Loucy (cell line): ENCODE measurements around the gene GP1BA.
"Not testable (repeated sequence)": the region's sequence is repeated elsewhere in the genome, so short reads cannot be mapped to it uniquely, and the experiment has no call there.

Experiments
- H2AFZ ChIP-seq: fragments of 200-600 bp; sonication (generic); 2 replicates; pipeline ENCODE4 v1.6.0; 2016; ENCODE audit warnings: antibody characterized with exemption, mild to moderate bottlenecking, low read length, moderate library complexity
- H3F3A ChIP-seq: fragments of 200-600 bp; 2 replicates; pipeline ENCODE4 v1.6.0; 2016; ENCODE audit warnings: antibody characterized with exemption, low read depth, mild to moderate bottlenecking
- H3K27me3 ChIP-seq: fragments of 200-600 bp; sonication (generic); 2 replicates; pipeline ENCODE4 v1.6.1; 2014; ENCODE audit warnings: low read length, mild to moderate bottlenecking; ENCODE audit not compliant: insufficient read depth, poor library complexity, severe bottlenecking
- H3K36me3 ChIP-seq: fragments of 200-600 bp; sonication (generic); 2 replicates; pipeline ENCODE4 v1.6.1; 2016; ENCODE audit warnings: low read length; ENCODE audit not compliant: insufficient read depth
- H3K4me1 ChIP-seq: fragments of 200-600 bp; sonication (generic); 2 replicates; pipeline ENCODE4 v1.5.1; 2014; ENCODE audit warnings: low read length, mild to moderate bottlenecking; ENCODE audit not compliant: insufficient read depth, poor library complexity, severe bottlenecking
- H3K4me2 ChIP-seq: fragments of 200-600 bp; sonication (generic); 2 replicates; pipeline ENCODE4 v1.6.0; 2014; ENCODE audit warnings: antibody characterized with exemption, low read length, low read depth, mild to moderate bottlenecking; ENCODE audit not compliant: poor library complexity, severe bottlenecking
- H3K4me3 ChIP-seq: fragments of 200-600 bp; sonication (generic); 2 replicates; pipeline ENCODE4 v1.5.1; 2014; ENCODE audit warnings: low read length, mild to moderate bottlenecking, mixed read lengths; ENCODE audit not compliant: poor library complexity, severe bottlenecking
- H3K79me2 ChIP-seq: fragments of 200-600 bp; sonication (generic); 2 replicates; pipeline ENCODE4 v1.6.1; 2014; ENCODE audit warnings: low read length; ENCODE audit not compliant: insufficient read depth
- H3K9ac ChIP-seq: fragments of 200-600 bp; sonication (generic); 2 replicates; pipeline ENCODE4 v1.6.0; 2014; ENCODE audit warnings: mild to moderate bottlenecking, low read depth, low read length, moderate library complexity; ENCODE audit not compliant: poor library complexity, severe bottlenecking
- H3K9me2 ChIP-seq: fragments of 200-600 bp; sonication (generic); replicated peaks from 2 replicates; pipeline ENCODE4 v1.6.1; 2016; ENCODE audit warnings: low read depth, low read length, mixed read lengths
- H3K9me3 ChIP-seq: fragments of 200-600 bp; sonication (generic); 2 replicates; pipeline ENCODE4 v1.6.1; 2014; ENCODE audit warnings: mild to moderate bottlenecking, antibody characterized with exemption, low read length, low read depth; ENCODE audit not compliant: insufficient read depth
- H4K20me1 ChIP-seq: fragments of 200-600 bp; sonication (generic); 2 replicates; pipeline ENCODE4 v1.6.0; 2014; ENCODE audit warnings: antibody characterized with exemption, low read length, mild to moderate bottlenecking; ENCODE audit not compliant: insufficient read depth, poor library complexity, severe bottlenecking
- EZH2phosphoT487 ChIP-seq: fragments of 200-600 bp; IDR thresholded peaks from 2 replicates; pipeline ENCODE4 v1.6.1; 2018; ENCODE audit warnings: antibody characterized with exemption, mild to moderate bottlenecking, moderate library complexity, borderline replicate concordance
- TF ChIP-seq, protein P1 (sequence below): fragments of 200-600 bp; sonication (generic); conservative IDR thresholded peaks from 2 replicates; pipeline ENCODE4 v1.5.1; 2014; ENCODE audit warnings: mild to moderate bottlenecking, antibody characterized with exemption, low read length

GP1BA gene

DNA sequence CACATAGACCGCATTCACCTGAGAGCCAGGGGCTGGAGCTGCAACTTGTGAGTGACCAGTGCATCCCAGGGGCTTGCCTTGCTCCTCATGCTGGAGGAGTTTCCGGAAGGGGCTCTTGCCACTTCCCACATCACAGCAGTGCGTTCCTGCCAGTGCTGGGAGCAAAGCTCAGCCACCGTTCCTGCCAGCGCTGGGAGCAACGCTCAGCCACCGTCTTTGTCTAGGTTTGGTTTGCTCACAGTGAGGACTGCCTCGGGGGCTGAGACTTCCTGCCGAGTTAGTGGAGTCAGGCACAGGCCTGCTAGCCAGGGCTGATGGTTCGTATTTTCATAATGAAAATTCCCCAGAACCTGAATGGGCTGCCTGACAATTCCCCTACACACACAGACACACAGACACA is 23.8 kb upstream of the GP1BA start:
- Histone ChIP-seq H3K4me1 (peaks cover 7% of the 10 kb centered on the region), H2AFZ (no peak overlapping the region; the same call in 1 of the 2 replicates), H3K9me3 (no peaks in the 10 kb centered on the region), H4K20me1 (no peaks in the 10 kb centered on the region), H3K9me2 (no peaks in the 10 kb centered on the region), H3K79me2 (no peaks in the 10 kb centered on the region), H3K36me3 (no peaks in the 10 kb centered on the region), H3K27me3 (no peaks in the 10 kb centered on the region), H3K9ac (no peak overlapping the region), H3F3A (no peaks in the 10 kb centered on the region), H3K4me3 (no peak overlapping the region), H3K4me2 (no peak overlapping the region)
- TF ChIP-seq, protein P1, sequence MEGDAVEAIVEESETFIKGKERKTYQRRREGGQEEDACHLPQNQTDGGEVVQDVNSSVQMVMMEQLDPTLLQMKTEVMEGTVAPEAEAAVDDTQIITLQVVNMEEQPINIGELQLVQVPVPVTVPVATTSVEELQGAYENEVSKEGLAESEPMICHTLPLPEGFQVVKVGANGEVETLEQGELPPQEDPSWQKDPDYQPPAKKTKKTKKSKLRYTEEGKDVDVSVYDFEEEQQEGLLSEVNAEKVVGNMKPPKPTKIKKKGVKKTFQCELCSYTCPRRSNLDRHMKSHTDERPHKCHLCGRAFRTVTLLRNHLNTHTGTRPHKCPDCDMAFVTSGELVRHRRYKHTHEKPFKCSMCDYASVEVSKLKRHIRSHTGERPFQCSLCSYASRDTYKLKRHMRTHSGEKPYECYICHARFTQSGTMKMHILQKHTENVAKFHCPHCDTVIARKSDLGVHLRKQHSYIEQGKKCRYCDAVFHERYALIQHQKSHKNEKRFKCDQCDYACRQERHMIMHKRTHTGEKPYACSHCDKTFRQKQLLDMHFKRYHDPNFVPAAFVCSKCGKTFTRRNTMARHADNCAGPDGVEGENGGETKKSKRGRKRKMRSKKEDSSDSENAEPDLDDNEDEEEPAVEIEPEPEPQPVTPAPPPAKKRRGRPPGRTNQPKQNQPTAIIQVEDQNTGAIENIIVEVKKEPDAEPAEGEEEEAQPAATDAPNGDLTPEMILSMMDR, result no peak
- TF ChIP-seq EZH2phosphoT487, result no peak

DNA sequence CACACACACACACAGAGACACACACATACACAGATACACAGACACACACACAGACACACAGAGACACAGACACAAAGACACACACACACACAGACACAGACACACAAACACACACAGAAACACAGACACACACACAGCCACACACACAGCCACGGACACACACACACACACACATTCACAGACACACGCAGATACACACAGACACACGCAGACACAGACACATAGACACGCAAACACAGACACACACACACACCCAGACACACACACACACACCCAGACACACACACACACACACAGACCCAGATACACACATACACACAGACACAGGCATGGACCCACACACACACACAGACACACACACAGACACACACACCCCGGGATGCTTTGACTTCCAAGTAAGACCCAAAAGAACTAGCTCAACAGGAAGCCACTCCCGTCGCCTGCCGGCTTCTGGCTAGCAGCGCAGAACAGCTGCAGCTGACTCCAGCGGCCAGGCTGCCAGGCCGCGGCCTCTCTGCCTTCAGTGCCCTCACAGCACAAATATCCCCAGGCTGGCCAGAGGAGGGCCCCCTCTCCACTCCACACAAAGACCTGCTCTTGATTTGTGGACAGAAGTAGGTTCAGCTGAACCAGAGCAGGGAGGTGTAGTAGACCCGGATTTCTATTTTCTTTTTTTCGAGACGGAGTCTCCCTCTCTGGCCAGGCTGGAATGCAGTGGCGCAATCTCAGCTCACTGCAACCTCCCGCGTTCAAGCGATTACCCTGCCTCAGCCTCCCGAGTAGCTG is 23.2 kb upstream of the GP1BA start:
- H3K36me3 ChIP-seq, result no peaks in the 10 kb centered on the region
- H3K4me3 ChIP-seq, result no peak overlapping the region
- H3K4me2 ChIP-seq, result peak overlapping the region; percentile 57
- H3K4me1 ChIP-seq, result peaks cover 6% of the 10 kb centered on the region
- no peaks in the 10 kb centered on the region for H3K27me3 ChIP-seq
- no peaks in the 10 kb centered on the region for H3F3A ChIP-seq
- H3K79me2 ChIP-seq, result no peaks in the 10 kb centered on the region
- no peaks in the 10 kb centered on the region for H4K20me1 ChIP-seq
- no peaks in the 10 kb centered on the region for H3K9me2 ChIP-seq
- no peak overlapping the region for H3K9ac ChIP-seq
- peak overlapping the region; percentile 61 for H2AFZ ChIP-seq
- H3K9me3 ChIP-seq, result no peaks in the 10 kb centered on the region
- TF ChIP-seq EZH2phosphoT487, result no peak
- TF ChIP-seq, protein P1, result peak; percentile 87

DNA sequence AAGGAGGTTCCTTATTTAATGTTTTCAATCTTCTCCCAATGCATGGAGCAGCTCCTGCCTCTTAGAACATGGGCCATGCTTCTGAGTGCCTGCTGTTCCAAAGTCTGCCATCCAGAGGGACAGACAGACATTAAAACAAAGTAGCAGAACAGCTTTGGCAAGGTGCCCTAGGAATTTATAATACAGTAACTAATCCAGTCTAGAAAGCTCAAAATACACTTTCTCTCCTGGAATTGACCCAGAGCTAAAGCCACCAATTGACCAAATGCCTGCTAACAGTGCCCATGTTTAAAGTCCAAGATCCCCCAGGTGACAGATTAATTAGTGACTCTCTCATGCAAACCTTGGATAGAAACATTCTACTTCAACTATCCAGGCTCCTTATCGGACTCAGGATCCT is 18.1 kb upstream of the GP1BA start:
- H3K9me3 ChIP-seq, result no peaks in the 10 kb centered on the region
- no peaks in the 10 kb centered on the region for H3K79me2 ChIP-seq
- no peak for TF ChIP-seq EZH2phosphoT487
- TF ChIP-seq, protein P1, result no peak
- peaks cover under 1% of the 10 kb centered on the region for H3K4me1 ChIP-seq
- no peak overlapping the region for H3K9ac ChIP-seq
- H4K20me1 ChIP-seq, result no peaks in the 10 kb centered on the region
- no peak overlapping the region for H3K4me2 ChIP-seq
- H3K27me3 ChIP-seq, result no peaks in the 10 kb centered on the region
- H3K36me3 ChIP-seq, result no peaks in the 10 kb centered on the region
- no peaks in the 10 kb centered on the region for H3K9me2 ChIP-seq
- H3K4me3 ChIP-seq, result no peak overlapping the region
- H2AFZ ChIP-seq, result no peak overlapping the region
- no peaks in the 10 kb centered on the region for H3F3A ChIP-seq

DNA sequence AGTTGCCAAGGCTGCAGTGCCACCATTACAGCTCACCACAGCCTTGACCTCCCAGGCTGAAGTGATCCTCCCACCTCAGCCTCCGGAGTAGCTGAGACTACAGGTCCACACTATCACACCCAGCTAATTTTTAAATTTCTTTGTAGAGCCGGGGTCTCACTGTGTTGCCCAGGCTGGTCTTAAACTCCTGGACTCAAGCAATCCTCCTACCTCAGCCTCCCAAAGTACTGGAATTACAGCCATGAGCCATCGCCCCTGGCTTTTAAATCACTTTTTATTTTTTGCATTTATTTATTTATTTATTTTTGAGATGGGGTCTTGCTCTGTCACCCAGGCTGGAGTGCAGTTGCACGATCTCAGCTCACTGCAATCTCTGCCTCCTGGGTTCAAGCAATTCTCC is 17.5 kb upstream of the GP1BA start:
- not testable (repeated sequence) for H3K9me2 ChIP-seq, H3K9me3 ChIP-seq, H3K27me3 ChIP-seq, H3K4me1 ChIP-seq, H4K20me1 ChIP-seq, H3F3A ChIP-seq, H3K36me3 ChIP-seq, H3K4me2 ChIP-seq, H3K79me2 ChIP-seq, H3K9ac ChIP-seq, H3K4me3 ChIP-seq, H2AFZ ChIP-seq
